Measurements from ENCODE around the gene SNX30.

Gene SNX30

DNA sequence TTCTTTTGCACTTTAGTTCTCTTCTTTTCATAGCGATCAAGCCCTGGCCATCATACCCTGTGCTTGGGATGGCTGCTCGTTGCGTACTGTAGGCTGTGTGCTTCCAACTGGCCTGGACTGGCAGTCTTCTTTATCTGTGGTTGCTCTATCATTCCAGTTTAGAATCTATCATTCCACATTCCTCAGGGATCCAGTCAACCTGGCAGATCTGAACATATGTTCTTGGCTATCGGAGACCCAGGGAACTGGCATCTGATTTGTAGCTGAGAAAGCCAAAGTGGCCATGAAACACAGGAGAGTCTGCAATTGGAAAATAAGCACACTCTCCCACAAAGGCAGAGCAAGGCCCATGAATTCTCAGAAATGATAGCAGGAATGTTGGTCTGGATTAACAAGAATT, 162.8 kb downstream of the SNX30 start:
- no peak for TF ChIP-seq CREB1 (IDR thresholded peaks at IDR 0.05; ENCODE audit: low read depth)
- no peak for TF ChIP-seq RAD21 (IDR thresholded peaks at IDR 0.05; ENCODE audit: low read depth)
- TF ChIP-seq CEBPB (IDR thresholded peaks at IDR 0.05) = no peak
- no peak for TF ChIP-seq EGR1 (IDR thresholded peaks at IDR 0.05)
- TF ChIP-seq, protein P1, sequence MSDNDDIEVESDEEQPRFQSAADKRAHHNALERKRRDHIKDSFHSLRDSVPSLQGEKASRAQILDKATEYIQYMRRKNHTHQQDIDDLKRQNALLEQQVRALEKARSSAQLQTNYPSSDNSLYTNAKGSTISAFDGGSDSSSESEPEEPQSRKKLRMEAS (IDR thresholded peaks at IDR 0.05) = no peak
- TF ChIP-seq TEAD4 (IDR thresholded peaks at IDR 0.05) = no peak
- TF ChIP-seq EP300 (IDR thresholded peaks at IDR 0.05; ENCODE audit: borderline replicate concordance) = no peak
- no peak for TF ChIP-seq YY1 (IDR thresholded peaks at IDR 0.05; ENCODE audit: low read depth)
- TF ChIP-seq, protein P2, sequence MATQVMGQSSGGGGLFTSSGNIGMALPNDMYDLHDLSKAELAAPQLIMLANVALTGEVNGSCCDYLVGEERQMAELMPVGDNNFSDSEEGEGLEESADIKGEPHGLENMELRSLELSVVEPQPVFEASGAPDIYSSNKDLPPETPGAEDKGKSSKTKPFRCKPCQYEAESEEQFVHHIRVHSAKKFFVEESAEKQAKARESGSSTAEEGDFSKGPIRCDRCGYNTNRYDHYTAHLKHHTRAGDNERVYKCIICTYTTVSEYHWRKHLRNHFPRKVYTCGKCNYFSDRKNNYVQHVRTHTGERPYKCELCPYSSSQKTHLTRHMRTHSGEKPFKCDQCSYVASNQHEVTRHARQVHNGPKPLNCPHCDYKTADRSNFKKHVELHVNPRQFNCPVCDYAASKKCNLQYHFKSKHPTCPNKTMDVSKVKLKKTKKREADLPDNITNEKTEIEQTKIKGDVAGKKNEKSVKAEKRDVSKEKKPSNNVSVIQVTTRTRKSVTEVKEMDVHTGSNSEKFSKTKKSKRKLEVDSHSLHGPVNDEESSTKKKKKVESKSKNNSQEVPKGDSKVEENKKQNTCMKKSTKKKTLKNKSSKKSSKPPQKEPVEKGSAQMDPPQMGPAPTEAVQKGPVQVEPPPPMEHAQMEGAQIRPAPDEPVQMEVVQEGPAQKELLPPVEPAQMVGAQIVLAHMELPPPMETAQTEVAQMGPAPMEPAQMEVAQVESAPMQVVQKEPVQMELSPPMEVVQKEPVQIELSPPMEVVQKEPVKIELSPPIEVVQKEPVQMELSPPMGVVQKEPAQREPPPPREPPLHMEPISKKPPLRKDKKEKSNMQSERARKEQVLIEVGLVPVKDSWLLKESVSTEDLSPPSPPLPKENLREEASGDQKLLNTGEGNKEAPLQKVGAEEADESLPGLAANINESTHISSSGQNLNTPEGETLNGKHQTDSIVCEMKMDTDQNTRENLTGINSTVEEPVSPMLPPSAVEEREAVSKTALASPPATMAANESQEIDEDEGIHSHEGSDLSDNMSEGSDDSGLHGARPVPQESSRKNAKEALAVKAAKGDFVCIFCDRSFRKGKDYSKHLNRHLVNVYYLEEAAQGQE (IDR thresholded peaks at IDR 0.05; ENCODE audit: low read depth) = no peak
- TF ChIP-seq TCF12 (IDR thresholded peaks at IDR 0.05; ENCODE audit: low read depth) = no peak
- no peak for TF ChIP-seq NFIC (IDR thresholded peaks at IDR 0.05)
- no peak for TF ChIP-seq ZBTB7A (IDR thresholded peaks at IDR 0.05; ENCODE audit: low read depth)
- TF ChIP-seq TAF1 (IDR thresholded peaks at IDR 0.05; ENCODE audit: low read depth) = no peak
- TF ChIP-seq, protein P3, sequence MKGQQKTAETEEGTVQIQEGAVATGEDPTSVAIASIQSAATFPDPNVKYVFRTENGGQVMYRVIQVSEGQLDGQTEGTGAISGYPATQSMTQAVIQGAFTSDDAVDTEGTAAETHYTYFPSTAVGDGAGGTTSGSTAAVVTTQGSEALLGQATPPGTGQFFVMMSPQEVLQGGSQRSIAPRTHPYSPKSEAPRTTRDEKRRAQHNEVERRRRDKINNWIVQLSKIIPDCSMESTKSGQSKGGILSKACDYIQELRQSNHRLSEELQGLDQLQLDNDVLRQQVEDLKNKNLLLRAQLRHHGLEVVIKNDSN (IDR thresholded peaks at IDR 0.05) = no peak
- no peak for TF ChIP-seq FOXM1 (IDR thresholded peaks at IDR 0.05; ENCODE audit: borderline replicate concordance, low read depth)

DNA sequence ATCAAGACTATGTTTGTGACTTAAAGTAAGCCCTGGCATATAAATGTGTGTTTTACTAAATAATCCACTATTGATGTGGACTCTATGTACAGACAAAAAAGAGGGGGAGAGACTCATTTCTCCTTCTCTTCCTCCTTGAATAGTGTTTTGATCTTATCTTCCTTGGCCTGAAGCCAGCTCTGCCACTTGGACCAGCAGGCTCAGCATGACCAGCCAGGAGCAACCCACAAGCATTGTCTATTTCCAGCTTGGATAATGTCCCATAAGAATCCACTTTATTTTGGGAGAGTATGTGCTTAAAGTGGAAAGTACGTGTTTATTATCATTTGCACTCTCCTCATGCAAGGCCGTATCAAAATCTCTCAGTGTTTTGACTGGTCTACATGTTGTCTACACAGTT, 164.0 kb downstream of the SNX30 start:
- TF ChIP-seq NFIC (IDR thresholded peaks at IDR 0.05) (0 out of 2 replicates have a peak, but pooled peaks have one; percentile 21), TCF12 (IDR thresholded peaks at IDR 0.05; ENCODE audit: low read depth) (no peak)

DNA sequence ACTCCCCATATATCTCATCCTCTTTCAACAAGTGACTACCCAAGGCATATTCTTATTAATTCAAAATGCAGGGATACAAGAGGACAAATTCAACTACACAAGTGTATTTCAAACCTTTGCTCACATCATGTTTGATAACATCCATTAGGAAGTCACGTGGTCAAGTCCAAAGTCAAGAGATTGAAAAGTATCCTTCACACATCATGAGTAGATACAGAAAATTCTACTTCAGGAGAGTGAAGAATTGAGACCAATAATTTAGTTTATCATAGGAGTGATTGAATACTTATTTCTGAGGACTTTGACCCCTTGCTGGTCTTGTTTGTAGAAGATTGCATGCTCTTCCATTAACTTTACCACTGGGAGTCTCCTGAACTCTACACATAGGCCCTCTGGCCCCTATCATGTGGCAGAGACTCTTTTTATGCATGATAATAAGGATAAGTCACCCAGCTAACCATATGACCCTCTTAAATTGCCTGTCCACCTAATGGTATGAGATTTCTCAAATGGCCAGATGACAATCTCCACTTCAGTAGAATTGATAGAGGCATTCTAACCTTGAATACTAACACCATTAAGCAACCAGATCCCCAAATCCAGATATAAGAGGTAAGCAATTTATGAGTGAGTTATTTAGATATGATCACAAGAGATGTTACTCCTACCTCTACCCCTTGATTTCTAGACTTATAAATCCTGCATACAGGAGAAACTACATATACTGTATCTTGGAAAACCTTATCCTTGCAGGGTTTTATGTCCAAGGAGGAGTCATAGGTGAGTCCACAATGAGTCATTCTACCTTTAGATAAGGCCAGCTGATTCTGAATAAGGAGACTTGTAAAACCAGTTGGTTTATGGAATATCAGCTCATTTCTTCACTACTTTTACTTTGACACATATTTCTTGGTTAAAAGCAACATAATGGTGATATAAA, 166.8 kb downstream of the SNX30 start:
- TF ChIP-seq TCF12 (IDR thresholded peaks at IDR 0.05; ENCODE audit: low read depth) (no peak), CEBPB (IDR thresholded peaks at IDR 0.05) (no peak), NFIC (IDR thresholded peaks at IDR 0.05) (no peak), EGR1 (IDR thresholded peaks at IDR 0.05) (no peak), YY1 (IDR thresholded peaks at IDR 0.05; ENCODE audit: low read depth) (no peak), TAF1 (IDR thresholded peaks at IDR 0.05; ENCODE audit: low read depth) (no peak), CREB1 (IDR thresholded peaks at IDR 0.05; ENCODE audit: low read depth) (no peak), ZBTB7A (IDR thresholded peaks at IDR 0.05; ENCODE audit: low read depth) (no peak), FOXM1 (IDR thresholded peaks at IDR 0.05; ENCODE audit: borderline replicate concordance, low read depth) (no peak)
- TF ChIP-seq, protein P2 (IDR thresholded peaks at IDR 0.05; ENCODE audit: low read depth) = no peak
- TF ChIP-seq, protein P1 (IDR thresholded peaks at IDR 0.05) = no peak
- TF ChIP-seq, protein P3 (IDR thresholded peaks at IDR 0.05) = no peak

DNA sequence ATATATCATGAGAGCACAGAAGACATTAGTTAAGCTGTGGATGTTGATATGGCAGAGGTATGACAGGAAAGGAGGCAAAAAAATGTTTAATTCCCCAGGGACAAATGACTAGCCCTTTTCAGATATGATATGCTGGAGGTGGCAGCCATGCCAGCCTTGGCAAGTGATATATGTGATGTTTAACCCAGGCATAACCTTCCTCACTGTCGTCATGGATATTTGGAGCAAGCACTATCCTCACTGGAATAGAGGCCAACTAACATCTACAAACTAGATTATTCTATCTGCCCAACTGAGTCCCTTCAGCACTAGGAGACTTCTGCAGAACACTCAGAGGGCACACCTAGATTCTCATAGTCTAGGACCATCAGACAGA, 167.4 kb downstream of the SNX30 start:
- TF ChIP-seq, protein P3 (IDR thresholded peaks at IDR 0.05) = no peak
- TF ChIP-seq NFIC (IDR thresholded peaks at IDR 0.05) (no peak), EGR1 (IDR thresholded peaks at IDR 0.05) (no peak), ZBTB7A (IDR thresholded peaks at IDR 0.05; ENCODE audit: low read depth) (no peak), TCF12 (IDR thresholded peaks at IDR 0.05; ENCODE audit: low read depth) (no peak), CEBPB (IDR thresholded peaks at IDR 0.05) (no peak), EP300 (IDR thresholded peaks at IDR 0.05; ENCODE audit: borderline replicate concordance) (no peak), TEAD4 (IDR thresholded peaks at IDR 0.05) (no peak), RAD21 (IDR thresholded peaks at IDR 0.05; ENCODE audit: low read depth) (no peak), CREB1 (IDR thresholded peaks at IDR 0.05; ENCODE audit: low read depth) (no peak), TAF1 (IDR thresholded peaks at IDR 0.05; ENCODE audit: low read depth) (no peak), YY1 (IDR thresholded peaks at IDR 0.05; ENCODE audit: low read depth) (no peak), FOXM1 (IDR thresholded peaks at IDR 0.05; ENCODE audit: borderline replicate concordance, low read depth) (no peak)
- TF ChIP-seq, protein P1 (IDR thresholded peaks at IDR 0.05) = no peak
- TF ChIP-seq, protein P2 (IDR thresholded peaks at IDR 0.05; ENCODE audit: low read depth) = no peak

Data from Ishikawa (cell line).